Stomach smooth muscle (tissue), 2 donors: Measurements from ENCODE around the gene RNF126.

Experiments
- H3K27ac ChIP-seq: one replicate; pipeline ENCODE4 v1.7.0; 2013; ENCODE audit warnings: mild to moderate bottlenecking, low read length, inconsistent platforms
- H3K27me3 ChIP-seq, 2 donors: one replicate each; pipeline ENCODE4 v1.7.0; 2013; ENCODE audit warnings: low read length in 2 of 2; ENCODE audit not compliant: insufficient read depth in 2 of 2, control insufficient read depth in 1 of 2
- H3K36me3 ChIP-seq, 2 donors: one replicate each; pipeline ENCODE4 v1.7.0; 2013; ENCODE audit warnings: low read length in 2 of 2; ENCODE audit not compliant: control insufficient read depth in 2 of 2, insufficient read depth in 2 of 2
- H3K4me1 ChIP-seq: one replicate; pipeline ENCODE4 v1.7.0; 2013; ENCODE audit warnings: low read length; ENCODE audit not compliant: control insufficient read depth, insufficient read depth
- H3K4me3 ChIP-seq, 2 donors: one replicate each; pipeline ENCODE4 v1.7.0; 2013; ENCODE audit warnings: low read length in 2 of 2
- H3K9ac ChIP-seq, 2 donors: one replicate each; pipeline ENCODE4 v1.7.0; 2013; ENCODE audit warnings: low read length in 2 of 2, mild to moderate bottlenecking in 1 of 2
- H3K9me3 ChIP-seq, 2 donors: one replicate each; pipeline ENCODE4 v1.7.0; 2013; ENCODE audit warnings: low read length in 2 of 2; ENCODE audit not compliant: control insufficient read depth in 2 of 2
- donor health status: healthy.
- donor health status: Pancreatic carcinoma.

RNF126 gene

DNA sequence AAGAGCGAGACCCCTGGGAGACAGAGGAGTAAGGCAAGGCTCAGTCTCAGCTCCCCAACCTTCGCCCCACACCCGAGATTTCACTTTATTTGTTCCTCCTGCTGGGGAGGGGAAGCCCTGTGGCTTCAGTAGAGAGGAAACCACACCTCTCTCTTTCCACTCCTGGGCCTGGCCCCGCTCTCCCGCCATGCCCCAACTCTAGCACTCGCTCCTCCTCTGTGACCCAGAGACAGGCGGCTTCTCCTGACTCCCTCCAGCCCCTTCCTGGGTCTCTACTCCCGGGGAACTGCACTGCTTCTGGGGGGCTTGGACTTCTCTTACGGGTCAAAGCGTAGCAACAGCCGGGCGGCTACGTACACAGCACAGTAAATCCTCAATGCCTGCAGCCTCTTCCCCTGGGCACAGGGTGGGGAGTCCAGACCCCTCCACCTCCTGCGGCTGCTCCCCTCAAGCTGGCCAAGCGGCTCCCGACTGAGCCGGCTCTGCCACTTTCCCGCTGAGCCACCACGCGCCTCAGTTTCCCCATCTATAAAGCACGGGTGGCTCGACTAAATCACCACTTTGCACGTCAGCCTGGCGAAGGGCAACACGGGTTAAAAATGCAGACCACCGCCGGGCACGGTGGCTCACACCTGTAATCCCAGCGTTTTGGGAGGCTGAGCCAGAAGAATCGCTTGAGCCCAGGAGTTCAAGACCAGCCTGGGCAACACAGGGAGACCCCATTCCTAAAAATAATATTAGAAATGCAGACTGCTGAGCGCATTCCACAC lies 1.4 kb downstream of the RNF126 start:
- Histone ChIP-seq H3K27ac (no peak overlapping the region), H3K4me1 (peaks cover 59% of the 10 kb centered on the region), H3K9me3 (no peaks in the 10 kb centered on the region)

DNA sequence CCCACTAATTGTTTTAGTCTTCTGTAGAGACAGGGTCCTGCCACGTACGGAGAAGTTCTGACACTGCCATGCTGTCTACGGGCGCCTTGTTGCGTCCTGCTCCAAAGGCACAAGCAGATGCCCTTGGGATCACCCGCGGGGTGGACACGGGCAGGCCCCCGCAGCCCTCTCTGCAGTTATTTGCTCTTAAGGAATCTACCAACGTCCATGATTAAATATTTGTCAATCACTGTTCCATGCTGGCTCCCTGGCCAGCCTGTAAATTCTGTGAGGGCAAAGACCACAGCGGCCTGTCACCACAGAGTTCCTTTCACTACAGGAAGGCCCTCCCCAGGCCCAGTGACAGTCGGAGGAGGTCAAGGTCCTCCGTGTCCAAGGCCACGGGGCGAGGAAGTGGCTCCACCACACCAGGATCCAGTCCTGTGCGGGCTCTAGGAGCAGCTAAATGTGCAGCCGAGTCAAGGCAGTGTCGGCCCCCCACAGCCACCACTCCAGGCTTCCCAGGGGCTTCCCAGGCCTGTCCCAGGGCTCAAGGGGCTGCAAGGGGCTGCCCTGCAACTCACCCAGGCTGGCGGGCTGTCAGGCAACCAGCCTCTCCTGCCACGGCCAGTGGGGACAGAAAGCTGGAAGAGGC lies 2.1 kb downstream of the RNF126 start:
- H3K4me1 ChIP-seq: peaks cover 59% of the 10 kb centered on the region
- no peak overlapping the region for H3K27ac ChIP-seq
- no peaks in the 10 kb centered on the region for H3K9me3 ChIP-seq
- peak overlapping the region; percentile 75 to 80 for H3K9ac ChIP-seq
- H3K4me3 ChIP-seq: peak overlapping the region; percentile 69 to 81
- H3K27me3 ChIP-seq: no peaks in the 10 kb centered on the region
- H3K36me3 ChIP-seq: no peaks in the 10 kb centered on the region

More for the DNA sequence above, 1.4 kb downstream of the RNF126 start:
- H3K36me3 ChIP-seq: no peaks in the 10 kb centered on the region
- H3K9ac ChIP-seq: peak overlapping the region; percentile 75 to 80
- peak overlapping the region; percentile 69 to 81 for H3K4me3 ChIP-seq
- no peaks in the 10 kb centered on the region for H3K27me3 ChIP-seq

DNA sequence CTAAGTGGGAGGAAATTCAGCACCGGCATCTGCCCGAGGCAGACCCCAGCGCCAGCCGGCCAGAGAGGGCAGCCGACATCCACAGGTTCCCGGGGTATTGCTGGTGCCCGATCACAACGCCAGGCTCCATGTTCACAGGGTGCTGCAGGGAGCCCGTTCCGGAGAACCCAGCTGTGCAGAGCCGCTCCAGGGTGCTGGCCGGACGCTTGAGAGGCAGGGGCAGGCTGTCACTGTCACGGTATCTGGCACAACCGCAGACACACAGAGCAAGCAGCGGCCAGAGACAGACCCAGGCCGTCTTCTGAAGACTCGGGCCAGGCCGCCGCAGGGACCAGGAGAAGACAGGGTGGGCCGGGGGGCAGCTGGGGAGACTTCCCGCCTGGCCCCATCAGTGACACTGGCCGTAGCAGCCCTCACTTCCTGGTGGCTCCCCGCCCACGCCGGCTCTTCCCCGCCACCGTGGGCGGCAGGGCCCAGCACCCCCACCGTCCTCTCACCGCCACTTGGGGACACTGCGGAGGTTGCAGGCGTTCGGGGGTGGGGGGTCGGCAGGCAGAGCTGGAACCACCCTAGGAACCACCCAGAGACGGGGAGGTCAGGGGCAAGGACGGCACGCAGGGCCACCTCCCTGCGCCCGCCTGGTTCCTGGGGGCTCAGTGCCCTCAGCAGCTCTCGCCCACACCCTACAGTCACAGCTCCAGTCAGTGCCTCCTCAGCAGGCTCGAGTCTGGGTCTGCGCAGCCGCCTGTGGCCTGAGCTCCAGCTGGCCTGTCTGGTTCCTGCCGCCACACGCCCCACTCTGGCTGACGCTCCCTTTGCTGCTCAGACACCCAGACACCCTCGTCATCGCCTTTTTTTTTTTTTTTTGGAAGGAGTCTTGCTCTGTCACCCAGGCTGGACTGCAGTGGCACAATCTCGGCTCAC lies 3.8 kb downstream of the RNF126 start:
- Histone ChIP-seq H3K4me3 (no peak overlapping the region), H3K9ac (no peak overlapping the region), H3K27ac (no peak overlapping the region), H3K27me3 (no peaks in the 10 kb centered on the region), H3K36me3 (no peaks in the 10 kb centered on the region), H3K9me3 (no peaks in the 10 kb centered on the region), H3K4me1 (peaks cover 53% of the 10 kb centered on the region)

DNA sequence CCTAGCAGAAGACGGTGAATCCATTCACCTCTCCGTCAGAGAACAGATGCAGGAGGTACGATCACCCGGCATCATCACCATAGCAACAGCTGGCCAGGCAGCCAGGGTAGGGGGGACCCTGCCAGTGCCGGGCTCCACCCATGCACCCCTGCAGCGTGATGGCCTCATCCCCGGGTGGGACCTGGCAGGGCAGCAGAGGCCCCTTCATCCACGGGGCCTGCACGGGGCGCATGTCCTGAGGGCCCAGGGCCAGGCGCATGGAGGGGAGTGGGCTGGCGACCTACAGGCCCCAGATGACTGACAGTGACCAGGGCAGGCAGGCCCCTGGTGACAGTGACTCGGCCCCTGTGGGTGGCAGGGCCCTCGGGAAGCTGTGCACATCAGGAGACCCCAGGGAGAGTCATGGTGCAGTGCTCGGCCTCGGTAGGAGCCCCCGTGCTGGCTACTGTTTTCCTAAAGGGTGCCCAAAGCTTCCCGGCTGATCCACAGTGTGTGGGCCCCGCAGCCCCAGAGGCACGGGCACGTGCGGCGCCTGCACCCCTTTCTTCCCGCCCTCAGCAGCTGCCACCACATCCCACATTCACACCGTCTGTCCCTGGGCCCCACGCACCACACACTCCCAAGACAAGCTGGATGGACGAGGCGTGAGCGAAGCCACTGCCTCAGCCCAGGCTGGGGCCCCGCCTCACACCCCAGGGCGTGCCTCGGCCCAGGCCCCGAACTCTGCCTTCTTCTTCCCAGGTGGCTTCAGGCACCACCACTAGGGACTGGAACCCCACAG lies 4.8 kb downstream of the RNF126 start:
- H3K36me3 ChIP-seq: peaks cover 2 to 5% of the 10 kb centered on the region in 2 donors
- no peak overlapping the region for H3K9ac ChIP-seq
- H3K4me1 ChIP-seq: peaks cover 46% of the 10 kb centered on the region
- no peaks in the 10 kb centered on the region for H3K9me3 ChIP-seq
- no peaks in the 10 kb centered on the region for H3K27me3 ChIP-seq
- H3K27ac ChIP-seq: no peak overlapping the region
- H3K4me3 ChIP-seq: no peak overlapping the region

DNA sequence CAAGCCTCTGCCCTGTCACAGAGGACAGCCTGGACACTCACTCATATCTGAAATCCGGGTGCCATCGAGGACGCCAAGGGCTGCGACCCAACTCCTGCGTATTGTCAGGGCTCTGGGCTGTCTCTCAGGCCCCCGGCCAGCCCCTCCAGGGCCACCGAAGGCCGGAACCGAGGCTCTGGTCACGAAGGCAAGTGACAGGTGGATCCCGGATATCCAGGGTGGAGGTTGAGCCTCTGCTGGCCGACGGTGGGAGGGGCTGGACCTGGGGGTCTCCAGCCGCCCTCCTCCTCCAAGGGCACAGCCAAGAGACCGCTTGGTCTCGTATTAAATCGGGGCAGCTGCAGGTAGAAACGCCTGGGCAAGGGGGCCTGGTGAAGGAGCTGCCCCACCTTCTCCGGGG lies 5.4 kb downstream of the RNF126 start:
- Histone ChIP-seq H3K9ac (no peak overlapping the region), H3K36me3 (peaks cover 5 to 7% of the 10 kb centered on the region in 2 donors)

DNA sequence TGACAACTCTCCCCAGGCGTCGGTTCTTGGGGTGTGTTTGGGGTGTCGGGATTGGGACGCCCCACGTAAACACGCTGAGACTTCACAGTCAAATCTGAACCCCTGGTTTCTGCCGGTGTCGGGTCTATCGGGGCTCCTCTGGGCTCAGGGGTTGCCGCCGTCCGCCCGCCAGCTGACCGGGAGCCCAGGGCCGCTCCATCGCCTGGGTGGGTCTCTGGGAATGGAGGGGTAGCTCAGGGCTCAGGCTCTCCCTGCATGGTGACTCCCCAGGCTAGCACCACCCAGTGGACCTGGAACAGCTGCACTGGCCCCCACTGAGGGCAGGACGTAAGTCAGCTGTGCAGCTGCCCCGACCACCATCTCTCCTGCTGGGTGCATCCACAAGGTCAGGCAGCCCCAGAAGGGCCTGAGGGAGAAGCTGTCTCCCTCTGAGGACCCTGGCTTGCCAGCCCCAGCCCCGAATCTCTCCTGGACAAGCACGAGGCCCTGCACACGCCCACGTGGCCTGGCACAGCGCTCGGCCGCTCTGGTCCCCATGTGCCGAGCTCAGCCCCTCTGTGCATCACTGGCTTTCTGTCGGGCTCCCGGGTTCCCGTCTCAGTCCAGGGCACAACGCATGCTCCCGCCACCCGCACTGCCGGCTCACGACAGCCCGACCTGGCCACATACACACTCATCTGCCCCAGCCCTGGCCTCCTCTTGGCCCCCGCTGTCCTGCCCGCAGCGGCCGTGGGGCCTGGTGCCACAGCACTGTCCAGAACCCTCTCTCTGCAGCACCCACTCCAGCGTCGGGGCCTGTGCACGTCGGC lies 6.1 kb downstream of the RNF126 start:
- no peak overlapping the region for H3K27ac ChIP-seq
- H3K4me3 ChIP-seq: no peak overlapping the region
- peaks cover 41% of the 10 kb centered on the region for H3K4me1 ChIP-seq
- no peak overlapping the region for H3K9ac ChIP-seq
- H3K9me3 ChIP-seq: no peaks in the 10 kb centered on the region
- H3K27me3 ChIP-seq: no peaks in the 10 kb centered on the region
- peaks cover 5 to 10% of the 10 kb centered on the region in 2 donors for H3K36me3 ChIP-seq

More for the DNA sequence above, 5.4 kb downstream of the RNF126 start:
- H3K27ac ChIP-seq: no peak overlapping the region
- no peaks in the 10 kb centered on the region for H3K9me3 ChIP-seq
- no peak overlapping the region for H3K4me3 ChIP-seq
- H3K4me1 ChIP-seq: peaks cover 45% of the 10 kb centered on the region
- no peaks in the 10 kb centered on the region for H3K27me3 ChIP-seq

DNA sequence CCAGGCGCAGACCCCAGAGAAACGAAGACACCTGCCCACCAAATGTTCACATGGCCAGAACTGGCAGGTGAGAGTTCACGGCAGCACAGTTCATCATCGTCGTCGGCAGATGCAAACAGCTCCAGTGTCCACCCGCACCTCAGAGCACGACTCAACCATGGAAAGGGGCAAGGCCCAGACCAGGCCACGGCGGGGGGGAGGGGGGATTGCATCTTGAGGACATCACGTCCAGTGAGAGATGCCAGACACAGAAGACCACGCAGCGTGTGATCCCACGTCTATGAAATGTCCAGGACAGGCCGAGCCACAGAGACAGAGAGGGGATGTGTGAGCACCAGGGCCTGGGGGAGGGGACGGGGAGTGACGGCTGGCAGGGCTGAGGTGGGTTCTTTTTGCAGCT lies 7.3 kb downstream of the RNF126 start:
- Histone ChIP-seq H3K27me3 (no peaks in the 10 kb centered on the region), H3K4me3 (no peak overlapping the region), H3K9me3 (no peaks in the 10 kb centered on the region), H3K36me3 (peaks cover 5 to 20% of the 10 kb centered on the region in 2 donors), H3K9ac (no peak overlapping the region), H3K4me1 (peaks cover 28% of the 10 kb centered on the region), H3K27ac (no peak overlapping the region)

DNA sequence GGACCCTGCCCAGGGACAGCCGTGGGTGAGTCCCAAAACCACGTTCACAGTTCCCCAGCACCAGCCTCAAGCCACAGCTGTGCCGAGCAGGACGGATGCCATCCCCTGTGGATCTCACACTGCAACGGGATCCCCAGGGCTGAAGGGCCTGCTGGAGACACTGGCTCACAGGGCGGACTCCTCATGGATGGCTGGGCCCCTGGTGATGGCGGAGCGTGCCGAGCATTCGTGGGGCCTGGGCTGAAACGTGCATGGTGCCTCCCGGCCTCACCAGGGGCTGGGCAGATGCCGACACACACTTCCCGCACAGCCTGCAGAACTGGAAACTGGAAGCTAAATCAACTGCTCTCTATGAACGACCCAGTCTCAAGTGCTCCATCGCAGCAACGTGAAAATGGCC lies 9.6 kb downstream of the RNF126 start:
- H3K4me1 ChIP-seq: peaks cover 11% of the 10 kb centered on the region
- H3K9ac ChIP-seq: no peak overlapping the region
- H3K27me3 ChIP-seq: no peaks in the 10 kb centered on the region
- no peaks in the 10 kb centered on the region for H3K9me3 ChIP-seq
- no peak overlapping the region for H3K4me3 ChIP-seq
- H3K36me3 ChIP-seq: peaks cover 5 to 24% of the 10 kb centered on the region in 2 donors
- H3K27ac ChIP-seq: no peak overlapping the region

DNA sequence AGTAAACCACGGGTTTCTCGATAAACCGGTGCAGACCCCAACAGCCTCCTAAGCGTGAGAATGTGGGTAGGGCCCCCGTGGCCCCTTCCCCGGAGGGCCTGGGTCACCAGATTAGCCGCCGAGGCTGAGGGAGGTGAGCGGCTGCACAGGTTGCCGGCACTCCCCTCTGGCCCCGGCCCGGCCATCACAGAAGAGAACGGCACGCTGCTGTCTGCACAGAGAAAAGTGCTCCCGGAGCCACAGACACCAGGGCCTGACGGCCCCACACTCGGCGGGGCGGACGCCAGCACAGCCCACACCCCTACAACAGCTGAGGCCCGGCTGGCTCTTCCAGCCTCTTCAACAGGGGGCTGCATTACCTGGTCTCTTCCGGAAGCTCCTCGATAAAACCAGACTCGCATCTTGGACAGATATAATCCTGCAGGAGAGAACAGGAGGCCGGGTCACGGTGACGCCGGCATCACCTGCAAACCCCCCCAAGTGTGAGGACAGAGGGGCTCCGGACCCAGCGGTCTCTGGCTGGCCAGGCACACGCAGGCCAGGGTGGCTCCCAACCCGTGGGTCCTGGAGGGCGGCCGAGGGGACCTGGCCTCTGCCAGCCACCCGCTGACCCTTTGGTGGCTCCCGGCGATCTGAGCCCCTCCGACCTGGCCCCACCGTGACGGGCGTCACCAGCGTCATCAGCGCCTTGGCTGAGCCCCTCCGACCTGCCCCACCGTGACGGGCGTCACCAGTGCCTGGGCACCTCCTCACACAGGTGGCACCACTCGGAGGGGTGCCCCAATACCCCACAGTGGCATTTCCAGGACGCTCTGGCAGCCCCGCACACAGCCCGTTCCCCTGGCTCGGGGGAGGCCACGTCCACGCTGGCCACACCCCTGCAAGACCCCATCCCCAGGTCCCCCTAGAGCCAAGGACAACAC lies 10.3 kb downstream of the RNF126 start:
- Histone ChIP-seq H3K36me3 (peaks cover 5 to 26% of the 10 kb centered on the region in 2 donors), H3K9ac (no peak overlapping the region), H3K4me1 (peaks cover 5% of the 10 kb centered on the region), H3K27me3 (no peaks in the 10 kb centered on the region), H3K27ac (no peak overlapping the region), H3K9me3 (no peaks in the 10 kb centered on the region), H3K4me3 (no peak overlapping the region)
